ENCODE measurements around the gene RNGTT.

DNA sequence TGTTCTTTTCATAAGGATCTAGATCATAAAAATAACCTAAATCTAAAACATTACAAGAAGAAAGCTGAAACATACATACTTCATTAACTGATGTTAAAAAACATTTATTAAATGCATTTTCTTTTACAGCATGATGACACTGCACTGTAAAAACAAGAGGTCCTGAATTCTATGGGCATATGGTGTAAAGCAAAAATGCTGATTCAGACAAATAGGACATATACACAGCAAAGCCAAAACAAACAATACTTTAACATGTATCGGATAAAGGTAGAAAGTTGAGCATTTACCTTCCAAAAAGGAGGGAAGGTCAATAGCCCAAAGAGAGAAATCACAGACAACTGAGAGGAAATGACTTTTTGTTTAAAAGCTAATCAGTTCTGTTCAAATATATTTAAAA is 221.5 kb downstream of the RNGTT start:
- TF ChIP-seq POLR2A (IDR thresholded peaks at IDR 0.05): no peak
- TF ChIP-seq, protein P1, sequence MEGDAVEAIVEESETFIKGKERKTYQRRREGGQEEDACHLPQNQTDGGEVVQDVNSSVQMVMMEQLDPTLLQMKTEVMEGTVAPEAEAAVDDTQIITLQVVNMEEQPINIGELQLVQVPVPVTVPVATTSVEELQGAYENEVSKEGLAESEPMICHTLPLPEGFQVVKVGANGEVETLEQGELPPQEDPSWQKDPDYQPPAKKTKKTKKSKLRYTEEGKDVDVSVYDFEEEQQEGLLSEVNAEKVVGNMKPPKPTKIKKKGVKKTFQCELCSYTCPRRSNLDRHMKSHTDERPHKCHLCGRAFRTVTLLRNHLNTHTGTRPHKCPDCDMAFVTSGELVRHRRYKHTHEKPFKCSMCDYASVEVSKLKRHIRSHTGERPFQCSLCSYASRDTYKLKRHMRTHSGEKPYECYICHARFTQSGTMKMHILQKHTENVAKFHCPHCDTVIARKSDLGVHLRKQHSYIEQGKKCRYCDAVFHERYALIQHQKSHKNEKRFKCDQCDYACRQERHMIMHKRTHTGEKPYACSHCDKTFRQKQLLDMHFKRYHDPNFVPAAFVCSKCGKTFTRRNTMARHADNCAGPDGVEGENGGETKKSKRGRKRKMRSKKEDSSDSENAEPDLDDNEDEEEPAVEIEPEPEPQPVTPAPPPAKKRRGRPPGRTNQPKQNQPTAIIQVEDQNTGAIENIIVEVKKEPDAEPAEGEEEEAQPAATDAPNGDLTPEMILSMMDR (IDR thresholded peaks at IDR 0.05): no peak
